GM18873 (cell line): Measurements from ENCODE around the gene CCDC81.
"Not testable (repeated sequence)": the region's sequence is repeated elsewhere in the genome, so short reads cannot be mapped to it uniquely, and the experiment has no call there.

Experiments
- ATAC-seq: cut with Tn5 transposase; IDR thresholded peaks from one replicate; pipeline ENCODE4 v1.9.1; 2021; ENCODE audit warnings: mild to moderate bottlenecking, moderate library complexity, moderate number of reproducible peaks; ENCODE audit not compliant: unreplicated experiment, low FRiP score

CCDC81 gene

DNA sequence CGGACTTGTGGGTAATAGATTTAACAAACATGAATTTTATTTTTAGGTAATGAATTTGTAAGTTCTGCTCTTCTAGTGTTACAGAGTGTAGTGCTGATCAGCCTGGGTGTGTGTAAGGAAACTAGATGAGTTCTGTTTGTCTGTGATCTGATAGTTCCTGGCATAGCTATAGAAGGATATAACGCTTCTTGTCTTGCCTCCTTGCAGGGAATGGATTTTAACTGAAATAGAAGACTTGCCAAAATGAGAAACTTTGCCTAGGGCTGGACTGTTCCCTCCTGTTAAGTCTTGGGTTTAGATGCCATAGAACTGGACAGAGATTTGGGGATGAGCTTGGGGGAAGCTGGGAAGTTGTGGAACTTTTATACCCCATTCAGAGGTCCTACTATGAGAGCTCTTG, 11.6 kb downstream of the CCDC81 start:
- ATAC-seq, result no peak

DNA sequence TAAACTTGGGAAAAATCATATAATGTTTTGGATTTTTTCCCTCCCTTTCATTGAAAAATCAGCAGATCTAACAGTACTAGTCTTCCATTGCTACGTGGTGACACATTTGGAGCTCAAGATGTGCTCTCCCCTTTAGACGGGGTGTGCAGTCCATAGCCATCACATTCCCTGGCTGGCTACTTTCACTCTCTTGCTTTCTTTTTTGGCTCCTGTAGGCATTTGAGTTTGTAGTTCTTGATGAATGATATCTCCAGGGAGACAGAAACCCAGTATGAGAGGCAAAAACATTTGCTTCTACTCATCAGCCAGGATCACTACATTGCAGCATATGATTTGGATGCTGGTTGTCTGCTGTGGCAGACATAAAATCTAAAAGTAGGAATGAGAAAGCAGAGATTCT, 12.1 kb downstream of the CCDC81 start:
- ATAC-seq, result no peak

DNA sequence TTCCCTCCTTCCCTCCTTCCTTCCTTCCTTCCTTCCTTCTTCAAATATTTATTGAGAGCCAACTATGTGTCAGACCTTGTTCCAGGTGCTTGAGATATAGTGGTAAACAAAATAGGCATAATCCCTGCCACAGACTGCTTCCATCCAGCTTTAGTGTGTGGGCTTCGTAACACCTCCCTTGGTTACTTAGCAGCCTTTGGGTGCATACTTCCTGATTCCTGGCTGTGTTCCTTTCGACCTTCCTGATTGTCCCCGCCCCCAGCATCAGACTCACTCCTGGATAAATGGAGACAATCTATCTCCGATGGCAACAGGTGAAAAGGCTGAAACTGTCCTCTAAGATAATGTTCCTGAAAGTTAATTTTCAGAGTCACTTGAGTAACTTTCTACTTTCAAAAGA, 13.5 kb downstream of the CCDC81 start:
- no peak for ATAC-seq

DNA sequence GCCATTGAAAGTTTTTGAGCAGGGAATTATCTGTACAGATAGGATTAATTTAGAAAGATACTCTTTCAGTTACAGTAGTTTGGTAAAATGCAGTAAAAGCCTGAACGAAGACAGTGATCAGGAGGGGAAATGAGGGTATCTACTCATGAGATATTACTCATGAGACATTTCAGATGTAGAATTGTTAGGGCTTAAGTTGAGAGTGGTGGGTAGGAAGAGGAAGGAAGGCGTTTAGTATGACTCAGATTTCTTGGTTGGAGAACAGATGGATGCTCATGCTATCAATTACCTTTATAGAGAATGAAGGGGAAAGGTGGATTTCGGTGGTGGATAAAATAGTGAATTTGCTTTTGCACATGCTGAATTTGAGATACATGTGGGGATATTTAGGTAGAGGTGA, 15.8 kb downstream of the CCDC81 start:
- no peak for ATAC-seq

DNA sequence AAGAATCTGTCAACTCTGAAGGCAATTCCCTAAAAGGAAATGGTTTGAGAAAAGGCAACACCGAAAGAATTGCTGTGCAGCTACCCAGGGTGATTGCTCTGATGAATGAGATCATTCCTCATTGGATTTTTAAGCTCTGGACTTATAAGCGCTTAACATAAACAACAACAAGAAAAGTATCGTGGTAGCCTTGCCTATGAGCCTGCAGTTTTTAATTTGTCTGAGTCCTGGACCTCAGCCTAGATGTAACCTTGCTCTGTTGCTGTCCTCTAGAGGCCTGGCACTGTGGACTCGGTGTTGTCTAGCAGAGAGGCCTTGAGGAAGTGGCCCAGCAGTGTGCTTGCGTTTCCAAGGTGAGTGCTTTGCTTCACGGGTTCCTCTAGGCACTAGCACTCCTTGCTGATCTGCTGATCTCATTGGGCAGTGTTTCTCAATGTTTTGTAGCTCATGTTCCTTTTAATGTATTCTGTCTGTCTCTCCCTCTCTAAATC, 20.4 kb downstream of the CCDC81 start:
- ATAC-seq, result no peak

DNA sequence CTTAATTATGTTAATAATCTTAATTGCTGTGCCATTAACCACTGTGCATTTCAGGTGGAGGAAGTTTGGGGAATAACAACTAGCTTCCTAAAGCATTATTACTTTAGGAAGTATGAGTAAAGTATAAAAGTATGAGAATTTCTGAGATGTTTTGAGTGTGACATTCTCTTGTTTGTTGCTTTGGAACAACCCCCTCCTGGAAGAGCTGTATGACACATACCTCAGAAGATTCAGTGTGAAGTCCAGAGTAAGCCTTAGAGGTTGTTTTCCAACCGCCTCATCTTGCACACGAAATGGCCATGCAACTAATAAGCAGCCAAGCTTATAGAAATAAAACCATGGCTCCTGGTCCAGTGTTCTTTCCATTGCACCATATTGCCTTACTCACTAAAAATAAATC, 21.7 kb downstream of the CCDC81 start:
- ATAC-seq, result no peak

DNA sequence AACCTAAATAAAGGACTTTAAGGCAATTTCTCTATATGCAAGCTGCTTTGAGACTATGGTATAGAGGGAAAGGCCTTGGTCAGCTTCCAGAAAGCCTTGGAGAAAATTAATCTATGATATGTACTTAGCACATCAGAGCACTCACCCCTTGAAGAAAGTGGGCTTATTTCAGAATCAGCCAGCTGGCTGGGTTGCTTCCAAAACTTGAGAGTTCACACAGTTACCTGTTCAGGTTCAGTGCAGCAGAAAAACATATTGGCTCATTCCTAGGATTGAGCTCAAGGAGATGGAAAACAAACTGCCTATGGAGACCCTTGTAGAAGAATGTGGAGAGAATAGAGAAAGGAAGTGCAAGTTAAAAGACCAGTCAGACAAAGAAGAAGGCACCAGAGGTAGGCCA, 22.7 kb downstream of the CCDC81 start:
- no peak for ATAC-seq

DNA sequence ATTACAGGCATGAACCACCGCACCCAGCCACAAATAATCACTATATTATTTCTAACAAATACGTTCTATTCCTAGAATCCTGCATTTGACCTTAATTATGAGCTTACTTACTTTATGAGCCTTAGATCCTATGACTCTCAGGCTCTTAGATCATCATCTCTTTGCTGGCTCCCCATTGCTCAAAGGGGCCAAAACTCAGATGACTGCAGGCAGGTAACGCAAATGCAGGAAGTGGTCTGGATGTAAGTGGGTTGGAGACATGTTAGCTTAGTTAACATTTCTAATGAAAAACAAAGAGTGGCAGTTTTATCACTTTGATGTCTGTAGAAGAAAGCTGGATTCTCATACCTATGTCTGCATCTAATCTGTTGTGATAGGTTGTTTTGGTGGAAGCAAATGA, 23.4 kb downstream of the CCDC81 start:
- no peak for ATAC-seq

DNA sequence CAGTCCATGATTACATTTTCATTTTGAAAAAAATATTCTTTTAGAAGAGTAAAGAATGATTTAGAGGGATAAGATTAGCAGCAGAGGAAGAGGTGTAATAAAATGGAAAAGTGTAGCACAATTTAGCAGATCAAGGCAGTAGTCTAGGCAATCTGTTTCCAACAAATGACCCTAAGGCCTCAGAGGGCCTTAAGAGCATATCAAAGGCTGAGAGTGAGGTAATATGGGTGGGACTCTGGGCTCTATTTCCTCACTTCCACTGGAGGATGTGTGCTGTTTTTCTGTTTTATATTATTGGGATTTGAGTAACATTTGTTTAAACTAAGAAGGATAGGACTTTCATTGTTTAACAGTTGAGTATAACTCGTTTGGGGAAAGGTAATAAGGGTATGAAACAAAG, 28.8 kb downstream of the CCDC81 start:
- ATAC-seq, result no peak

DNA sequence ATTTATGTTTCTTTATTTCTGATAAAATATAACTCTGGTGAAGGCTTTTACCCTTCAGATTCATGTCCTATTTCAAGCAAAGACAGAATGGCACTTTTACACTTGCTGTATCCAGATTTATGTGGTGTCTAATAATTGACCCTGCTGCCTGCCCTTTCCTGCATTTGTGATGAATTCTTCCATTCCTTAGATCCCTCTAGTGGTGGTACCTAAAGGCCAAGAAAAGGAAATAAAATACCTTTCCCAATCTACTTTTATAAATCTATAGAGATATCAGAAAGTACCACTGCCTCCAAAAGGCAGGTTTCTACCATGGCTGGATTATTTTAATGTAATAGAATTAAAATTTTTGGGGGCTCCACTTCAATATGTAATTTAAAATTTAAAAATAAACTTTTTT, 34.2 kb downstream of the CCDC81 start:
- ATAC-seq, result no peak

DNA sequence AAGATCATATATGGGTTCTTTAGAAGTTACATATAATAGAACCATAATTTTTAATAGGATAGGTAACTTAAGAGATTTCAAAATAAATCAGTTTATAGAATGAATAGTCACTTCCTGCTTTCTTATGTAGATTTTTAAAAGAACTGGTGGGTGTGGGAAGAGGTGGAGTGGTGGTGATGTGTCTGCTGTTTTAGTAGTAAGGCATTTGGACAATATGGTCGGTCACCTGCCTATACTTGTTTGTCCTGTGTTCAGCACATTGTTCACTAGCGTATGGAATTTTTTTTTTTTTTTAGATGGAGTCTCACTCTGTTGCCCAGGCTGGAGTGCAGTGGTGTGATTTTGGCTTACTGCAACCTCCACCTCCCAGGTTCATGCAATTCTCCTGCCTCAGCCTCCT, 39.3 kb downstream of the CCDC81 start:
- no peak for ATAC-seq

DNA sequence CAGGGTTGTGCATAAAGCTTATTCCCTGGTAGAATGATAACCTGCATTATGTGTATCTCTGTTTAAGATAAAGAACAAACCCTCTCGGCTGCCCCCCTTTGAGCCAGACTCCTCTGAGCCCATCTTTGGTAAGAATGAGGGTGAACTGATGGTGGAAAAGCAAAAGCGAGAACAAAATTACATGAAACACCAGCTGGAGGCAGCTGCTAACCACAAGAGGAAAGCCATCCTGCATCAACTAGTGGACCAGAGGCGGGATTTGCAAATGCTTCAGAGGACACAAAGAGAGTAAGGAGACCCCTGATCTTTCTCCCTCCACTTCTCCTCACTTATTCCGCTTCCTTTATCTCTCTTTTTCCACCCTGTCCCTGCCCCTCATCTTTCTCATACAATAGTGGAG, 40.3 kb downstream of the CCDC81 start:
- no peak for ATAC-seq

DNA sequence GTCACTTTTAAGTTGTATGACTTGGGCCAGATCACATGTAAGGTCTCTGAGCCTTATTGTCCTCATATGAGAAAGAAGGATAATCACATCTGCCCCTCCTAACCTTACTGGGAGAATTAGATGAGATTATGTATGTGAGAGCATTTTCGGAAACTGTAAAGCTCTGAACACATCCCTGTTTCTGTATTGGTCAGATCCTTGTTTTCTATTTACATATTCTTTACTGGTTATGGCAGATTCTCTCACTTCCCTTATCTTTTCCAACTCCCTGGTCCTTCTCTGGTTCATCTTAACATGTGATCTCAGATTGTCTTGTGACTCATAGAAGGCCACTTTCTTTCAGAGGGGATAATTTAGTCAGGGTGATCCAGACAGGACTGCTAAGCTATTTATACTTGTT, 41.8 kb downstream of the CCDC81 start:
- ATAC-seq, result no peak

DNA sequence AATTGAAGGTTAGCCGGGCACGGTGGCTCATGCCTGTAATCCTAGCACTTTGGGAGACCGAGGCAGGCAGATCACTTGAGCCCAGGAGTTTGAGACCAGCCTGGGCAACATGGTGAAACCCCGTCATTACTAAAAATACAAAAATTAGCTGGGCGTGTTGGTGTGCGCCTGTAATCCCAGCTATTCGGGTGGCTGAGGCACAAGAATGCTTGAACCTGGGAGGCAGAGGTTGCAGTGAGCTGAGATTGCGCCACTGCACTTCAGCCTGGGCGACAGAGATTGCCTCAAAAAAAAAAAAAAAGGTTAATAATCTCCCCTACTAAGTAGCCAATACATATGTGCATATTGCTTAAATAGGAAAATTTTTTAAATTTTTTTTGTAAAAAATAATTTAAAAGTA, 42.3 kb downstream of the CCDC81 start:
- not testable (repeated sequence) for ATAC-seq

DNA sequence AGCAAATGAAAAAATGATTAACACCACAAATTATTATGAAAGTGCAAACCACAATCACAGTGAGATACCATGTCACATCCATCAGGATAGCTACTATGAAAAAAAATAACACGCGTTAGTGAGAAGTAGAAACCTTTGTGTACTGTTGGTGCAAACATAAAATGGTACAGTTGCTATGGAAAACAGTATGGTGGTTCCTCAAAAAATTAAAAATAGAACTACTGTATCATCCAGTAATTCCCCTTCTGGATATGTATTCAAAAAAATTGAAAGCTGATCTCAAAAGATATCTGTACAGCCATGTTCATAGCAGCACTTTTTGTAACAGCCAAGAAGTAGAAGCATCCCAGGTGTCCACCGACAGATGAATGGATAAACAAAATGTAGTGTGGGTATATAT, 43.4 kb downstream of the CCDC81 start:
- no peak for ATAC-seq

DNA sequence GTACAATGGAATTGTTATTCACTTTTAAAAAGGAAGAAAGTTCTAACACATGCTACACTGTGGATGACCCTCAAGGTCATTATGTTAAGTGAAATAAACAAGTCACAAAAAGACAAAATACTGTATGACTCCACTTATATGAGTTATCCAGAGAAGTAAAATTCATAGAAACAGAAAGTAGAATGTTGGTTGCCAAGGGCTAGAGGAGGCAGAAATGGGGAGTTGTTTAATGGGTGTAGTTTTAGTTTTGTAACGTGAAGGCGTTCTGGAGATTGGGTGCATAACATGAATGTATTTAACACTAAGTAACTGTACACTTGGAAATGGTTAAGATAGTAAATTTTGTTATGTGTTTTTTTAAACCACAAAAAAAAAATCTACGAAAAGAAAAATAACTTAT, 43.8 kb downstream of the CCDC81 start:
- ATAC-seq, result no peak

DNA sequence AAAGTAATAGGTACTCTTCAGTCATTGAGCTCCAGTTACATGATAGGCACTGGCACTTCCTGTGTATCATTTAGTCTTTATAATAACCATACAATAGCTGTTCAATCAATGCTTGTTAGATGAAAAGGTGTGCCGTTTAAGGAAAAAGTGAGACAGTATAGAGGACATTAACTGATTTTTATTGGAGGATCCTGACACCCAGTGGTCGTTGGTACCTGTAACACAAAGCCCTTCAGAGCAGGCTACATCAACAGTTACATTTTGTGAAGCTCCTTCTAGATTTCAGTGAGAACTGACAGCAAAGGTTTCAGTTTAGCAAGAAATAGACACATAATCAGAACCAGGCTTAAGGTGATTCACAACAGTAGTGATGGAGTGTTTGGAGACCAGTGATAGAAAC, 44.2 kb downstream of the CCDC81 start:
- no peak for ATAC-seq

DNA sequence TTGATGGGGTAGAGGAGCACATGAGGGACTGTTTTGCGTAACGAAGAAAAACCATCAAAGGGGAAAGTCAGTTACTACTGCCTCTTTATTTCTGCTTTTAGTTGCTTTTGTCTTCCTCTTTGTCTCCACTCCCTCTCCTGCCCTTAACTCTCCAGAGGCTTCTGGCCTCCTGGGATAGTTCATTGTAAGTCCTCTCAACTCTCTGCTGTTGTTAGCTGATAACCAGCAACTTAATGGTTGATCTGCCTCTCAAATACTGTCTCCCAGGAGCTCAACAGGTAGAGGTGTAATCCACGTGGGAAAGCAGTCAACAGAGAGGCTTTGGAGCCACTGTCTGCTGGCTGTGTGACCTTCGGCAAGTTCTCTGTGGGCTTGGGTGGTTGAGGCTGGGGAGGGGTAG, 47.3 kb downstream of the CCDC81 start:
- no peak for ATAC-seq

DNA sequence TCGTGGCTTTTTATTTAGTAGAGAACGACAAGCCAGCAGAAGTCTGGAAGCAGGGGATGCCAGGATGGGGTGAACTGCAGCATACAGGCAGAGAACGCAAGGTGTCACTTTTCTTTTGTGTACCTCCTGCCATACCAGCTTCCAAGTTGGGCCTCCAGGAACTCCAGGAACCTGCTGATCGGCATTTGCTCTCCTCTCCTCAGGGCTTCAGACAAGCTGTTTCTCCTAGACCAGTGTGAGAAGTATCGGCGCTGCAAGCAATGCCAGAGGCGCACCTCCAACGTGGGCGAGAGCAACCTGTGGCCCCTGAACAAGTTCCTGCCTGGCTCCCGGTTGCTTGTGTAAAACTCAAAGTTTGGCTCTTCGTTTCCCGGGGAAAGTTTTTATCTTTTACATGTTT, 47.7 kb downstream of the CCDC81 start:
- no peak for ATAC-seq

DNA sequence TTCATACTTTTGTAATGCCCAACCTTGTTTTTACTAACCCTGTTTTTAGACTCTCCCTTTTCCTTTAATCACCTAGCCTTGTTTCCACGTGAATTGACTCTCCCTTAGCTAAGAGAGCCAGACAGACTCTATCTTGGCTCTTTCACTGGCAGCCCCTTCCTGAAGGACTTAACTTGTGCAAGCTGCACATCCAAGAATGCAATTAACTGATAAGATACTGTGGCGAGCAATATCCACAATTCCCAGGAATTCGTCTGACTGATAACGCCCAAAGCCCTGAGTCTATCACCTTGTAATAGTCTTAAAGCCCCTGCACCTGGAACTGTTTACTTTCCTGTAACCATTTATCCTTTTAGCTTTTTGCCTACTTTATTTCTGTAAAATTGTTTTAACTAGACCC, 48.8 kb downstream of the CCDC81 start:
- ATAC-seq, result not testable (repeated sequence)

DNA sequence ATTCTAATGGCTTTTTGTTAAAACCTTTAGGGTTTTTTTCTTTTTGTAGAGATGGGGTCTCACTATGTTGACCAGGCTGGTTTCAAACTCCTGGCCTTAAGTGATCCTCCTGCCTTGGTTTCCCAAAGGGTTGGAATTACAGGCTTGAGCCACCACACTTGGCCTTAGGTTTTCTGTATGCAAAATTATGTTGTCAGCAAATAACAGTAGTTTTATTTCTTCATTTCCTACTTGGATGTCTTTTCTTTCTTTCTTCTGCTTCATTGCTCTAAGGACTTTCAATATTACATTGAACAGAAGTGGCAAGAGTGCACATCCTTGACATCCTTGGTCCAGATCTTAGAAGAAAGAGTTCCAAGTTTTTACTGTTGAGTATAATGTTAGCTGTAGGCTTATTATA, 52.8 kb downstream of the CCDC81 start:
- ATAC-seq, result no peak

DNA sequence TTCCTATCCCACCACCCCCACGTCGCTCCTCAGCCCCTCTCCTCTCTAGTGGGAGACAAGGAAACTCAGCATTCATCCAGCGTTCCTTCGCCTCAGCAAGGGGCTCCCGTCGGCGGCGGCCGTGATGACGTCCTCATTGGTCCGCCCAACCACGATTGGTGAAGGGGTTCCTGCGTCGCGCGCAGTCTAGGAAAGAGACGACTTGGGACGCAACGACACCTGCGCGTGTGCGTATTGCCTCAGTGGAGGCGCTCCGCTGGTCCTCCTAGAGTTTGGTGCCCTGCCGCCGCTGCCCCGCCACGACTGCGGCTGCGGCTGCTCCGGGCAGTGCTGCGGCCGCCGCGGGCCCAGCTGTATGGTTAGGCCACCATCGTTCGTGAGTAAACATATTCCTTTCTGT, 56.6 kb downstream of the CCDC81 start:
- ATAC-seq, result no peak

DNA sequence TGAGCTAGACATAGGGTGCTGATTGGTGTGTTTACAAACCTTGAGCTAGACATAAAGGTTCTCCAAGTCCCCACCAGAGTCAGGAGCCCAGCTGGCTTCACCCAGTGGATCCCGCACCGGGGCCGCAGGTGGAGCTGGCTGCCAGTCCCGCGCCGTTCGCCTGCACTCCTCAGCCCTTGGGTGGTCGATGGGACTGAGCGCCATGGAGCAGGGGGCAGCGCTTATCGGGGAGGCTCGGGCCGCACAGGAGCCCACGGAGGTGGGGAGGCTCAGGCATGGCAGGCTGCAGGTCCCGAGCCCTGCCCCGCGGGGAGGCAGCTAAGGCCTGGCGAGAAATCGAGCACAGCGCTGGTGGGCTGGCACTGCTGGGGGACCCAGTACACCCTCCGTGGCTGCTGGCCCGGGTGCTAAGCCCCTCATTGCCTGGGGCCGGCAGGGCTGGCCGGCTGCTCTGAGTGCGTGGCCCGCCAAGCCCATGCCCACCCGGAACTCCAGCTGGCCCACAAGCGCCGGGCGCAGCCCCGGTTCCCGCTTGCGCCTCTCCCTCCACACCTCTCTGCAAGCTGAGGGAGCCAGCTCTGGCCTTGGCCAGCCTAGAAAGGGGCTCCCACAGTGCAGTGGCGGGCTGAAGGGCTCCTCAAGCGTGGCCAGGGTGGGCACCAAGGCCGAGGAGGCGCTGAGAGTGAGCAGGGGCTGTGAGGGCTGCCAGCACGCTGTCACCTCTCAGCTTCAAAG, 58.8 kb downstream of the CCDC81 start:
- not testable (repeated sequence) for ATAC-seq
